GM20000 (cell line): Measurements from ENCODE around the gene MAGED1.

ENCODE experiments used
- DNase-seq: peaks from one replicate; pipeline ENCODE4 v3.0.0; 2012; ENCODE audit warnings: low spot score
- TF ChIP-seq, protein P1 (sequence below): IDR thresholded peaks from 2 replicates; pipeline ENCODE4 v1.5.1; 2012; ENCODE audit warnings: mild to moderate bottlenecking, control low read depth; ENCODE audit errors: extremely low read depth, missing control alignments

MAGED1 gene, protein sequence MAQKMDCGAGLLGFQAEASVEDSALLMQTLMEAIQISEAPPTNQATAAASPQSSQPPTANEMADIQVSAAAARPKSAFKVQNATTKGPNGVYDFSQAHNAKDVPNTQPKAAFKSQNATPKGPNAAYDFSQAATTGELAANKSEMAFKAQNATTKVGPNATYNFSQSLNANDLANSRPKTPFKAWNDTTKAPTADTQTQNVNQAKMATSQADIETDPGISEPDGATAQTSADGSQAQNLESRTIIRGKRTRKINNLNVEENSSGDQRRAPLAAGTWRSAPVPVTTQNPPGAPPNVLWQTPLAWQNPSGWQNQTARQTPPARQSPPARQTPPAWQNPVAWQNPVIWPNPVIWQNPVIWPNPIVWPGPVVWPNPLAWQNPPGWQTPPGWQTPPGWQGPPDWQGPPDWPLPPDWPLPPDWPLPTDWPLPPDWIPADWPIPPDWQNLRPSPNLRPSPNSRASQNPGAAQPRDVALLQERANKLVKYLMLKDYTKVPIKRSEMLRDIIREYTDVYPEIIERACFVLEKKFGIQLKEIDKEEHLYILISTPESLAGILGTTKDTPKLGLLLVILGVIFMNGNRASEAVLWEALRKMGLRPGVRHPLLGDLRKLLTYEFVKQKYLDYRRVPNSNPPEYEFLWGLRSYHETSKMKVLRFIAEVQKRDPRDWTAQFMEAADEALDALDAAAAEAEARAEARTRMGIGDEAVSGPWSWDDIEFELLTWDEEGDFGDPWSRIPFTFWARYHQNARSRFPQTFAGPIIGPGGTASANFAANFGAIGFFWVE

DNA sequence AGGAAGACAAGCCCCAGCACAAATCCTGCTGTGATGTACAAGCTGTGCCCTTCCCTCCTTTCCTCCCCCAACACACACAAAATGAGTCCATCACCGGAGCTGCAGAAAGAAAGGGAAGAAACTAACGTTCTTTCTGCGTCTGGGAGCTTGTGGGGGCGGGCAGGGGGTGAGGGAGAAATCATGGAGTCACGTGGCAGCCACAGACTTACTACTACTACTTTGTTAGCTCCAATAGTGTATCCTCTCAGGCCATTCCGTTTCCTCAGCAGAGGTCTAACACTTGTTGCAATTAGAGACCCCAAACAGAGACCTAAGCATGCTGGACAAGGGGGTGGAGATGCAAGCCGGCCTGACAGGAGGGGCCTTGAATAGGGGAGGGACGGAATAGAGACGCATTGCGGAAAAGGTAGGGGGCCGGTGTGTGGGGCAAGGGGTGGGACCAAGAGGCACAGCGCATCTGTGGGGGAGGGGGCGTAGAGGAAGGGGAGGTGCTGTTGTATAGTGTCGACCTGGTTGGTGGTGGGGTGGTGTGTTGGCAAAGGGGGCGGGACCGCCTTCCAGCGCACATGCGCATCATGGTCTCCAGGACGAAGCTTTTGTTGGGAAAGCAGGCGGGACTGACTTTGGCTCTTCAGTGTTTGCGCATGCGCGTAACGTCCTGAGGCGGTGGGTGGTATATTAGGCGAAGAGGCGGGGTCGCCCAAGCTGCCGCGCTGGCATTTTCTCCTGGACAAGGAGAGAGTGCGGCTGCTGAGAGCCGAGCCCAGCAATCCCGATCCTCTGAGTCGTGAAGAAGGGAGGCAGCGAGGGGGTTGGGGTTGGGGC is at the start of gene MAGED1:
Gene MAGED1 (plus strand): TSS at position 703 of the 825 bp plus-strand sequence. CDS start 682 bp downstream, outside the sequence.
- TF ChIP-seq, protein P1, sequence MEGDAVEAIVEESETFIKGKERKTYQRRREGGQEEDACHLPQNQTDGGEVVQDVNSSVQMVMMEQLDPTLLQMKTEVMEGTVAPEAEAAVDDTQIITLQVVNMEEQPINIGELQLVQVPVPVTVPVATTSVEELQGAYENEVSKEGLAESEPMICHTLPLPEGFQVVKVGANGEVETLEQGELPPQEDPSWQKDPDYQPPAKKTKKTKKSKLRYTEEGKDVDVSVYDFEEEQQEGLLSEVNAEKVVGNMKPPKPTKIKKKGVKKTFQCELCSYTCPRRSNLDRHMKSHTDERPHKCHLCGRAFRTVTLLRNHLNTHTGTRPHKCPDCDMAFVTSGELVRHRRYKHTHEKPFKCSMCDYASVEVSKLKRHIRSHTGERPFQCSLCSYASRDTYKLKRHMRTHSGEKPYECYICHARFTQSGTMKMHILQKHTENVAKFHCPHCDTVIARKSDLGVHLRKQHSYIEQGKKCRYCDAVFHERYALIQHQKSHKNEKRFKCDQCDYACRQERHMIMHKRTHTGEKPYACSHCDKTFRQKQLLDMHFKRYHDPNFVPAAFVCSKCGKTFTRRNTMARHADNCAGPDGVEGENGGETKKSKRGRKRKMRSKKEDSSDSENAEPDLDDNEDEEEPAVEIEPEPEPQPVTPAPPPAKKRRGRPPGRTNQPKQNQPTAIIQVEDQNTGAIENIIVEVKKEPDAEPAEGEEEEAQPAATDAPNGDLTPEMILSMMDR = no peak
- peak; percentile 69 for DNase-seq

DNA sequence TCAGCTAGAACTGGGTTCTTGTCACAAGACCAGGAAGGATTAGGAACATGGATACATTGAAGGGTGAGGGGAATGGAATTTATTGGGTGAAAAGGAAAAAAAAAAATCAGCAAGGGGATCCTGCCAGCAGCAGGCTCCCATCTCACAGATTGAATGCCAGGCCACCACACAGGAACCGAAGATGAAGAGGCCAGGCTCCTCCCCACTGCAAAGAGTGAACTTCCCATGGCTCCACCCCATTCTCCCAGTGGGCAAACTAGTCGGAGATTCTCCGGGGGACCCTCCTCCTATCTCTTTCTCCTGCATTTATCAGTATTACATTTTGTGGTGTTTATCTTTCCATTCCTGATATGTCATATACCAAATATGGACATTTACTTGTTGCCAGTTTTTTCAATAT is 46.0 kb upstream of the MAGED1 start:
- no peak for DNase-seq
- TF ChIP-seq, protein P1 = no peak

DNA sequence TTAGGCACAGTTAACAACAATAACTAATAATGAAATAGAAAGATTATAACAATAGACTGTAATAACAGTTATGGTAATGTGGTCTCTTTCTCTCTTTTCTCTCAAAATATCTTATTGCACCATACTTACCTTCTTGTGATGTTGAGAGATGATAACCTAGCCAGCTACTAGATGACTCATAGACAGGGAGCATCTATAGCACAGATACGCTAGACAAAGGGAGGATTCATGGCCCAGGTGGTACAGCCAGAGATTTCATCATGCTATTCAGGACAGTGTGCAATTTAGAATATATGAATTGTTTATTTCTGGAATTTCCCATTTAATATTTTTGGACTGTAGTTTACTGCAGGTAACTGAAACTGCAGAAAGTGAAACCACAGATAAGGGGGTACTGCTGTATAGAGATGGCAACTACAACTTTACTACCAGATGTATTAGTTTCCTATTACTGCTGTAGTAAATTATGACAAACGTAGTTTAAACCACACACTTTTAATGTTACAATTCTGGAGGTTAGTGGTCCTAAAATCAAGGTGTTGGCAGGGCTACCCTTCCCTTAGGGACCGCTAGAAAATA is 41.8 kb upstream of the MAGED1 start:
- TF ChIP-seq, protein P1 = no peak
- no peak for DNase-seq

DNA sequence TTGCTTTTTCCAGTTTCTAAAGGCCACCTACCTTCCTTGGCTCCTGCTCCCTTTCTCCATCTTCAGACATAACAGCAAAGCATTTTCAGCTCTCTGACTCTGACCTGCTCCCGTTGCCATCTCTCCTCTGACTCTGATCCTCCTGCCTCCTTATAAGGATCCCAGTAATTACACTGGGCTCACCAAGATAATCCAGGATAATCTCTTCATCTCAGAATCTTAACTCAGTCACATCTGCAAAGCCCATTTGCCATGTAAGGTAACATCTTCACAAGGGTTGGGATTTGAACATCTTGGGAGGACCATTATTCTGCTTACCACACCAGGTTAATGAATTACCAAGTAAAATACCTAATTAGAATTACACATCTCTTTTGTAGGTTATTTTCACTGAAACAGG is 41.3 kb upstream of the MAGED1 start:
- no peak for DNase-seq
- TF ChIP-seq, protein P1 = no peak

DNA sequence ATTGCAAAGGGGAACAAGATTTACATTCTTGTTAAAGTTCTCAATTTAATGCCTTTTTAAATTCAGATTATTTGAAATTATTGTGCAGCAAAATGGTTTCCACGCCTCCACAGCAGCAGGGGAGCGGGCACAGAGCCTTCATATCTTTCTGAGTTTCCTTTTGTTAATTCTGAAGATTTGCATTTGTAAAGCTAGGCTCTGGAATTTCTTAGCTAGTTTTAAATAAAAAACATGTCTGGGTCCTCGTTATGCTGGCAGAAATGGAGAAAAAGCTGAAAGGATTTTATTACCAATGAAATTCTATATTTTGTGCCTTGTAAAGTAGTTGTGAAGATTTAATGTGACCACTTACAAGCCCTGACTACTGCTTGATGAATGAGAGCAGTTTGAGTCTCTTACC is 40.8 kb upstream of the MAGED1 start:
- TF ChIP-seq, protein P1 = no peak
- DNase-seq = no peak

DNA sequence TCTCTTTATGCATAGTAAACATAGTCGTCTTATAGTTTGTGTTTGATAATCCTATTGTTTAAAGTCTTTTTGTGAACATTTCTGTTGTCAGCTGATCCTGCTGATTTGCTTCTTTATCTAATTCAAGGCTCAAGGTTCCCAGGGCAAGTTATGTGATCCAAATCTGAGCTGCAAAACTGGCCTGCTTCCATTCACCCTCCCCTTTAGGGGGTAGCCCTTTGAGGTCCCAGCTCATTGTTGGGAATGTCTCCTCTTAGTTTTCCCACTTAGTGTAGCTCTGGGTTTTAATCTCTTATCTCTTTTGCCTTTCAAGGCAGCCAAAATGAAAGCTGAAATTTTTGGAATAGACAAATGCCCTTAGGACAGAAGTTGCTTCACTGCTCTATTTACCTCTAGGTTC is 40.2 kb upstream of the MAGED1 start:
- TF ChIP-seq, protein P1 = no peak
- DNase-seq = no peak
